Neural cell (in vitro differentiated cells): ENCODE measurements around the gene CHST8.

Source experiments
- CTCF ChIP-seq: fragments of 450-650 bp; IDR thresholded peaks from 2 replicates; pipeline ENCODE4 v1.5.1; 2014; ENCODE audit warnings: antibody characterized with exemption, mild to moderate bottlenecking, moderate library complexity; ENCODE audit not compliant: poor library complexity, severe bottlenecking
- EP300 ChIP-seq: fragments of 450-650 bp; conservative IDR thresholded peaks from 2 replicates; pipeline ENCODE4 v1.6.1; 2014; ENCODE audit warnings: antibody characterized with exemption, mild to moderate bottlenecking, moderate library complexity; ENCODE audit not compliant: poor library complexity, severe bottlenecking
- EZH2 ChIP-seq: fragments of 200-600, 300-800 bp; shearing (Covaris generic), sonication (generic); IDR thresholded peaks from 2 replicates; pipeline ENCODE4 v1.6.1; 2014; ENCODE audit warnings: antibody characterized with exemption, low read length, borderline replicate concordance, mild to moderate bottlenecking; ENCODE audit not compliant: insufficient read depth, poor library complexity, severe bottlenecking
- MXI1 ChIP-seq: fragments of 450-650 bp; conservative IDR thresholded peaks from 2 replicates; pipeline ENCODE4 v1.6.1; 2014; ENCODE audit warnings: antibody characterized with exemption, mild to moderate bottlenecking; ENCODE audit not compliant: poor library complexity, severe bottlenecking
- POLR2AphosphoS5 ChIP-seq: IDR thresholded peaks from 2 replicates; pipeline ENCODE4 v1.6.1; 2012
- RAD21 ChIP-seq: fragments of 450-650 bp; conservative IDR thresholded peaks from 2 replicates; pipeline ENCODE4 v1.6.1; 2014; ENCODE audit warnings: antibody characterized with exemption, mild to moderate bottlenecking, moderate library complexity
- REST ChIP-seq: IDR thresholded peaks from 2 replicates; pipeline ENCODE4 v1.6.1; 2012; ENCODE audit warnings: borderline replicate concordance
- SMC3 ChIP-seq: fragments of 450-650 bp; conservative IDR thresholded peaks from 2 replicates; pipeline ENCODE4 v1.6.1; 2014; ENCODE audit warnings: antibody characterized with exemption, mild to moderate bottlenecking, moderate library complexity; ENCODE audit not compliant: poor library complexity
- TAF1 ChIP-seq: IDR thresholded peaks from 2 replicates; pipeline ENCODE4 v1.6.1; 2012; ENCODE audit warnings: low read depth

GRCh38 chr19:33772858-33773180 lies 151.1 kb downstream of the CHST8 start:
- TF ChIP-seq CTCF, result no peak
- no peak for TF ChIP-seq EZH2
- TF ChIP-seq MXI1, result no peak
- TF ChIP-seq REST, result no peak
- TF ChIP-seq RAD21, result no peak
- TF ChIP-seq POLR2AphosphoS5, result no peak
- TF ChIP-seq TAF1, result no peak
- no peak for TF ChIP-seq EP300
- no peak for TF ChIP-seq SMC3
